Naive thymus-derived CD4-positive, alpha-beta T cell (primary cell): ENCODE results near the gene MAP3K19. TPM values are rescaled to one million over a fixed set of nuclear protein-coding genes. Genes with fewer than 3 reads are reported as not detected.

ENCODE experiments used
- ATAC-seq: fragments of 150-1000 bp; cut with Tn5 transposase; 2 replicates; pipeline ENCODE4 v1.10.0; 2021; ENCODE audit warnings: mild to moderate bottlenecking, moderate library complexity
- CTCF ChIA-PET: fragments of 350-600 bp; sonication (Branson Sonifier 250); formaldehyde crosslinking; loops from one replicate; lab custom pipeline; 2021; ENCODE audit warnings: antibody characterized with exemption; lab: Charles Lee
- POLR2A ChIA-PET: fragments of 350-600 bp; sonication (Branson Sonifier 250); formaldehyde crosslinking; loops from one replicate; lab custom pipeline; 2021; ENCODE audit warnings: antibody characterized with exemption, inconsistent platforms; lab: Charles Lee
- DNase-seq, 9 donors: peaks; one replicate each; pipeline versions ENCODE4 v3.0.0 to v3.0.0-alpha.2; 2020 to 2022; ENCODE audit warnings: mixed read lengths in 1 of 9
- H3K27ac ChIP-seq: one replicate; pipeline ENCODE4 v1.7.0; 2013; ENCODE audit warnings: mild to moderate bottlenecking, low read depth, low read length, moderate library complexity
- H3K27me3 ChIP-seq, 2 donors: one replicate each; pipeline ENCODE4 v1.7.0; 2013; ENCODE audit warnings: low read length in 2 of 2, mild to moderate bottlenecking in 2 of 2, moderate library complexity in 2 of 2; ENCODE audit not compliant: control insufficient read depth in 2 of 2, insufficient read depth in 2 of 2
- H3K36me3 ChIP-seq, 3 experiments: 1 replicate in 2 of 3; 2 replicates in 1 of 3; pipeline ENCODE4 v1.7.0; 2013; ENCODE audit warnings: low read length in 3 of 3, mild to moderate bottlenecking in 3 of 3, moderate library complexity in 1 of 3; ENCODE audit not compliant: insufficient read depth in 3 of 3, control insufficient read depth in 2 of 3
- H3K4me1 ChIP-seq, 2 donors: one replicate each; pipeline ENCODE4 v1.7.0; 2013; ENCODE audit warnings: low read length in 2 of 2, mild to moderate bottlenecking in 2 of 2, moderate library complexity in 1 of 2; ENCODE audit not compliant: control insufficient read depth in 2 of 2, insufficient read depth in 2 of 2
- H3K4me3 ChIP-seq: 2 replicates; pipeline ENCODE4 v1.7.0; 2013; ENCODE audit warnings: mild to moderate bottlenecking, low read length
- H3K9me3 ChIP-seq, 3 experiments: 1 replicate in 2 of 3; 2 replicates in 1 of 3; pipeline ENCODE4 v1.7.0; 2013; ENCODE audit warnings: low read length in 3 of 3; ENCODE audit not compliant: control insufficient read depth in 2 of 3
- H3K27ac Mint-ChIP-seq, 9 donors: one replicate each; pipeline ENCODE4 v1.8.0; 2020 to 2022; ENCODE audit warnings: mixed read lengths in 9 of 9, mild to moderate bottlenecking in 8 of 9, moderate library complexity in 5 of 9, inconsistent platforms in 2 of 9
- H3K27me3 Mint-ChIP-seq, 5 donors: one replicate each; pipeline ENCODE4 v1.8.0; 2021 to 2022; ENCODE audit warnings: mixed read lengths in 5 of 5, mild to moderate bottlenecking in 1 of 5
- H3K36me3 Mint-ChIP-seq, 5 donors: one replicate each; pipeline ENCODE4 v1.8.0; 2020 to 2022; ENCODE audit warnings: mixed read lengths in 5 of 5, mild to moderate bottlenecking in 3 of 5, inconsistent platforms in 1 of 5
- H3K4me1 Mint-ChIP-seq, 7 donors: one replicate each; pipeline ENCODE4 v1.8.0; 2020 to 2022; ENCODE audit warnings: mixed read lengths in 7 of 7, mild to moderate bottlenecking in 3 of 7, inconsistent platforms in 1 of 7
- H3K4me3 Mint-ChIP-seq, 10 donors: one replicate each; pipeline ENCODE4 v1.8.0; 2020 to 2022; ENCODE audit warnings: mild to moderate bottlenecking in 10 of 10, mixed read lengths in 10 of 10, moderate library complexity in 6 of 10, inconsistent platforms in 2 of 10
- H3K9me3 Mint-ChIP-seq, 11 donors: one replicate each; pipeline ENCODE4 v1.8.0; 2020 to 2022; ENCODE audit warnings: mixed read lengths in 11 of 11, mild to moderate bottlenecking in 4 of 11, inconsistent platforms in 1 of 11, moderate library complexity in 1 of 11
- intact Hi-C, 2 donors: fragments of 100-400 bp; cut with micrococcal nuclease; formaldehyde crosslinking; loops; one replicate each; pipeline ENCODE4 v1.15.1; 2023
- polyA plus RNA-seq, 2 donors: library from polyadenylated mRNA; unstranded; fragments of 300-500 nt; fragmentation: Illumina TruSeq; gene quantifications; one replicate each; pipeline ENCODE4 v1.2.3, GENCODE V29; 2021
- total RNA-seq, 6 experiments: library from RNA in 5 of 6; stranded (reverse) in 5 of 6; gene quantifications; 1 replicate in 5 of 6; 2 replicates in 1 of 6; pipeline ENCODE4 v1.2.3 and lab custom pipeline; 2021 to 2026

MAP3K19 gene
- total and polyA plus RNA-seq, 7 experiments from 2014 or later, result 0.64 TPM; not detected in 6

DNA sequence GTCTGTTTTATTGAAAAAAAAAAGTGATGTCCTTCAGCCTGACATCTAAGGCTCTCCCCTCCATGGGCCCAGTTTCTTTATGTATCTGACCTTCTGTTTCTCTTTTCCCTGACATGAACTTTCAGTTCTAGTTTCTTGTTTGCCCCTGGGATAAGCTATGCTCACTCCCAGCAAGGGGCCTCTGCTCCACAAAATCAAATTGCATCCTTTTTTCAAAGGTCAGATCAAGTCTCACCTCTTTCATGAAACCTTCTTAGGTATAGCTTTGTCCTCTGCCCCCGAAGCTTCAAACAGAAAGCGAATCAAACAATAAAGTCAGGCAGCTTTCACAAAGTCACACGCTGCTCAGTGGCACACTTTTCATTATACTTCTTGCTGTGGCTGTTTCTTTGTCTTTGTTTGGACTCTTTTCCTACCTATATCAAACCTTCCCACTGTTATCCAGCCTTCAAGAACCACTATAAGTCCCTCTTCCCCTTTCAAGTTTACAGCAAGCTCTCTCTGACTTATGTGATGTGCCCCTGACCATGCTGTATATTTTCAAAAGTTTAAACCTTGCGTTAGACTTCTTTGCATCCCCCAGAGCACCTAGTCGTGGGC is 23.3 kb downstream of the MAP3K19 start:
- Mint-ChIP-seq H3K27me3 (peaks cover 0 to 7% (median 6%) of the 10 kb centered on the region in 5 donors), H3K4me3 (peak overlapping the region in 1 of 10 donors; percentile 12), H3K4me1 (peaks cover 0 to 12% (median 5%) of the 10 kb centered on the region in 7 donors), H3K27ac (peak overlapping the region in 1 of 9 donors; percentile 0), H3K36me3 (peaks cover 0 to 12% (median 3%) of the 10 kb centered on the region in 5 donors), H3K9me3 (peaks cover 0 to 10% (median 0%) of the 10 kb centered on the region in 11 donors)
- ChIA-PET POLR2A (no interaction called here), CTCF (interaction anchor here (0.7 kb wide), 1 partner anchor 12 kb away, joined by 6 read pairs; no protein-coding TSS in a partner anchor)
- Histone ChIP-seq H3K27ac (no peak overlapping the region), H3K36me3 (no peaks in the 10 kb centered on the region), H3K4me3 (no peak overlapping the region), H3K4me1 (no peaks in the 10 kb centered on the region), H3K9me3 (no peaks in the 10 kb centered on the region), H3K27me3 (no peaks in the 10 kb centered on the region)
- DNase-seq, result no peak
- intact Hi-C loops, result no loop called here
- no peak for ATAC-seq

DNA sequence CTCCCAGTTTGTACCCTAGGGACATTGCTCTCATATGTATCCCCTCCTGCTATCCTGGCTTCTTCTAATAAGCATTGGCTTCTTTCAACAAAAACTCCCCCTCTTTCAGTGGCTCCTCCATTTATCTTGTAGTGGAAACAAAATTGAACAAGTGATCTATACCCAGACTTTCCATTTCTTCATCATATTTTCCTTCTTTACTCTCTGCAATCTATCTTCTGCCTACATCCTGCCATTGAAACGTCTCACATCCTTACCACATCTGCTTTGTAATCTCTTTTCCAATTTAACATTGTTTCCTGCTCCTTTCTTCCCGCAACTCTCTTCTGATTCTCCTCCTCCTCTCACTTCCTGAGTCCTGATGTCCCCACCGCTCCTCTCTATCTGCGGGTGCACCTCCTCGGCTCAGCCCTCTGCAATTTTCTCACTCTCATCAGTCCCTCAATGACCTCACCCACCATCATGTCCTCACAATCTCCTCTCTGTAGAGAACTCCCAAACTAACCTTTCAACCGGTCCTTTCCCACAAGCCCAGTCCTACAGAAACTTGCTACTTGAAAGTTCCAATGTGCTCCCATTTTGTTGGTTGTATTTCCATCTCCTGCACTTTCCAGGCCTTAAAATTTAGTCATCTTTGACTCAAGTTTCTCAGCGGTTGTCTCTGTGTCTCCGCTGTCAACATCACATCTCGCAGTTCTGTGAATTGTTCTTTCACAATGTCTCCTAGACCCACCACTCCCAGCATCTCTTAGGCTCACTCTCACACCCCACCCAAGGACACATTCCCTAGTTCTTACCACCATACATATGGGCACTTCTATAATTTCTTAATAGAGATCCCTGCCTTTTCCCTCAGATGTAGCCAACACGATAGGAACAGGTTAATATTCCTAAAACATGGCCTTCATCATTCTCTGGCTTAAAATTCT is 24.0 kb downstream of the MAP3K19 start:
- Histone ChIP-seq H3K36me3 (no peaks in the 10 kb centered on the region), H3K9me3 (no peaks in the 10 kb centered on the region), H3K4me3 (no peak overlapping the region), H3K4me1 (no peaks in the 10 kb centered on the region), H3K27me3 (no peaks in the 10 kb centered on the region), H3K27ac (no peak overlapping the region)
- ChIA-PET CTCF (interaction anchor here (0.7 kb wide), 1 partner anchor 11 kb away, joined by 6 read pairs; no protein-coding TSS in a partner anchor), POLR2A (no interaction called here)
- peaks cover 0 to 7% (median 4%) of the 10 kb centered on the region in 5 donors for H3K27me3 Mint-ChIP-seq
- H3K27ac Mint-ChIP-seq, result no peak overlapping the region
- H3K4me1 Mint-ChIP-seq, result peaks cover 0 to 12% (median 5%) of the 10 kb centered on the region in 7 donors
- ATAC-seq, result no peak
- peaks cover 0 to 12% (median 3%) of the 10 kb centered on the region in 5 donors for H3K36me3 Mint-ChIP-seq
- DNase-seq, result no peak
- H3K9me3 Mint-ChIP-seq, result peaks cover 0 to 10% (median 0%) of the 10 kb centered on the region in 11 donors
- intact Hi-C loops, result no loop called here
- no peak overlapping the region for H3K4me3 Mint-ChIP-seq

DNA sequence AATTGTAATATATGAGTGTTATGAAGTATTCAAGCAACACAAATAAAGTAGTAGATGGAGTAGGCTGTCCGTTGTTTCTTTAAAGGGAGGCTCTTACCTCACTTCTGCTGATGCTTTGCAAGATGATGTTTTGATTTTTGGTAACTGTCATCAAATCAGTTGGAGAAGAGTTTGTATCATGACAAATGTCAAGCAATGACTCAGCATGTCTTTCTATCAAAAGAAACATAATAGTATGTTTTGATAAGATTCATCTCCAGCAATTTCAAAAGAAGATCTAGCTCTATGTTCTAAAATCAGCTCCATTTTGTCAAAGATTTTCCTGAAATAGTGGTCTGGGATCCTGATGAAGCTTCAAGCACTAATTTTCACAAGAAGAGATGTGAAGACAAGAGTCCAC is 25.6 kb downstream of the MAP3K19 start:
- DNase-seq, result no peak
- Mint-ChIP-seq H3K27ac (no peak overlapping the region), H3K4me1 (peaks cover 0 to 12% (median 5%) of the 10 kb centered on the region in 7 donors), H3K9me3 (peaks cover 0 to 10% (median 2%) of the 10 kb centered on the region in 11 donors), H3K4me3 (no peak overlapping the region), H3K27me3 (peaks cover 0 to 2% (median 0%) of the 10 kb centered on the region in 5 donors), H3K36me3 (peaks cover 0 to 12% (median 3%) of the 10 kb centered on the region in 5 donors)
- ATAC-seq, result no peak
- CTCF ChIA-PET, result no interaction called here
- no peaks in the 10 kb centered on the region for H3K27me3 ChIP-seq
- no peaks in the 10 kb centered on the region for H3K4me1 ChIP-seq
- no peak overlapping the region for H3K4me3 ChIP-seq
- POLR2A ChIA-PET, result no interaction called here
- H3K9me3 ChIP-seq, result no peaks in the 10 kb centered on the region
- no peaks in the 10 kb centered on the region for H3K36me3 ChIP-seq
- no peak overlapping the region for H3K27ac ChIP-seq
- intact Hi-C loops, result no loop called here

DNA sequence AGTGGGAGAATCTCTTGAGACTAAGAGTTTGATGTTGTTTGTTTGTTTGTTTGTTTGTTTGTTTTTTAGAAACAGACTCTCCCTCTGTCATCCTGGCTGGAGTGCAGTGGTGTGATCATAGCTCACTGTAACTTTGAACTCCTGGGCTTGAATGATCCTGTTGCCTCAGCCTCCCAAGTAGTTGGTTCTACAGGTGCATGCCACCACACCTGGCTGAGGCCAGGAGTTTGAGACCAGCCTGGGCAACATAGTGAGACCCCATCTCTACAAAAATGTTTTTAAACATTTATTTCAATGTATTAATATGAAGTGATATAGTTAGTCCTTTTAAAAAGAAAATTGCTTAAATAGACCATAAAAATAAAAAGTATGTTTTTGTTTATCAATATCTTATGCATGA is 35.6 kb downstream of the MAP3K19 start:
- no peak for ATAC-seq
- H3K9me3 Mint-ChIP-seq, result peaks cover 0 to 11% (median 0%) of the 10 kb centered on the region in 11 donors
- H3K27me3 ChIP-seq, result no peaks in the 10 kb centered on the region
- H3K4me3 ChIP-seq, result no peak overlapping the region
- peaks cover 0 to 5% (median 0%) of the 10 kb centered on the region in 5 donors for H3K36me3 Mint-ChIP-seq
- no peak overlapping the region for H3K27ac Mint-ChIP-seq
- no peak overlapping the region for H3K27ac ChIP-seq
- peaks cover 0 to 10% (median 0%) of the 10 kb centered on the region in 5 donors for H3K27me3 Mint-ChIP-seq
- H3K36me3 ChIP-seq, result no peaks in the 10 kb centered on the region
- no peak overlapping the region for H3K4me3 Mint-ChIP-seq
- DNase-seq, result no peak
- no peaks in the 10 kb centered on the region for H3K9me3 ChIP-seq
- no peaks in the 10 kb centered on the region for H3K4me1 ChIP-seq
- ChIA-PET CTCF (interaction anchor here (0.6 kb wide), 1 partner anchor 12 kb away, joined by 6 read pairs; no protein-coding TSS in a partner anchor), POLR2A (no interaction called here)
- peaks cover 0 to 4% (median 0%) of the 10 kb centered on the region in 7 donors for H3K4me1 Mint-ChIP-seq
- intact Hi-C loops, result no loop called here

DNA sequence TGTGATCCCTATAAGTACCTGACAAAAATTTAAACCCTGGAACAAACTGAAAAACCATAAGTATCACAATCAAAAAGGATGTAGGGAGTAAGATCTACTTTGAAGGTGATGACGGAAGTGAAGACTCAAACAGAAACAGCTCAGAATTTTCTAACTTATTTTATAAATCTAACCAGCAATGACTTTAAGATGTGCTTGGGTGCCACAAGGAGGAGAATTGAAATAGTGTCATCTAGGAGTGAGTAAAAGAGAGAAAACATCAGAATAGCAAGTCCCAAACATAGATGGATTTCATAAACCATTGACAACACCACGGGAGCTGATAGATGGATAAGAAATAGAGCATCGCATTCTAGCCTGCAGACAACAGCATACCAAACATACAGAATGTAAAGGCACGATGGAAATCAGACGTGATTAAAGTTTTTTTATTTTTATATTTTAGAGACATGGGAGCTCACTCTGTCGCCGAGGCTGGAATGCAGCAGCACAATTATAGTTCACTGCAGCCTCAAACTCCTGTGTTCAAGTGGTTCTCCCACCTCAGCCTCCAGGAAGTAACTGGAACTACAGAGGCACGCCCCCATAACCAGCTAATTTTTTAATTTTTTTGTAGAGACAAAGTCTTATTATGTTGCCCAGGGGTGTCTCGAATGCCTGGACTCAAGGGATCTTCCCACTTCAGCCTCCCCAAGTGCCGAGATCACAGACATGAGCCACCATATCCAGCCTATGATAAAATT is 36.9 kb downstream of the MAP3K19 start:
- no peaks in the 10 kb centered on the region for H3K36me3 ChIP-seq
- DNase-seq, result no peak
- ATAC-seq, result no peak
- no peaks in the 10 kb centered on the region for H3K4me1 ChIP-seq
- ChIA-PET CTCF (interaction anchor here (0.9 kb wide), 1 partner anchor 9 kb away, joined by 3 read pairs; no protein-coding TSS in a partner anchor), POLR2A (no interaction called here)
- H3K27ac ChIP-seq, result no peak overlapping the region
- H3K4me1 Mint-ChIP-seq, result peaks cover 0 to 4% (median 0%) of the 10 kb centered on the region in 7 donors
- H3K9me3 Mint-ChIP-seq, result no peaks in the 10 kb centered on the region
- H3K36me3 Mint-ChIP-seq, result no peaks in the 10 kb centered on the region
- no peak overlapping the region for H3K4me3 Mint-ChIP-seq
- H3K9me3 ChIP-seq, result no peaks in the 10 kb centered on the region
- H3K27me3 ChIP-seq, result no peaks in the 10 kb centered on the region
- intact Hi-C loops, result no loop called here
- H3K27me3 Mint-ChIP-seq, result peaks cover 0 to 15% (median 6%) of the 10 kb centered on the region in 5 donors
- no peak overlapping the region for H3K27ac Mint-ChIP-seq
- H3K4me3 ChIP-seq, result no peak overlapping the region

DNA sequence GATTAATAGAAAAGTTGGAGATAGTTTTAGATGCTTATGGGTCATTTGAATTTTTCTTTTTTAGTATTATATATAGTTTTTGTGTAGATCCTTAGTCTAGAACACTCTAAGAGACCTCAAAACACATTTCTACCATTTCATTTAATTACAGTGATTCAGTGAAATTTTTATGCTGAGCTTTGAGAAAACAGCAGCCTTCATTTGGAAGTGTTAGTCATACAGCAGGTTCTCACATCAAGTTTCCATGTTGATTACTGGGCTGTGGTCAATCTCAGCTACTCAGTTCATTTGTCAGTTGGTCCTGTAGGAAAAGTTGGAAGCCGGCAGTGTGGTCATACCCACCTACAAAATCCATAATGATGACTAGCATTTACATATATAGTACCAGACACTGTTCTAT is 37.9 kb downstream of the MAP3K19 start:
- no peak overlapping the region for H3K4me3 Mint-ChIP-seq
- ChIA-PET CTCF (interaction anchor here (0.6 kb wide), 1 partner anchor 848 kb away, joined by 3 read pairs; no protein-coding TSS in a partner anchor), POLR2A (no interaction called here)
- H3K27me3 Mint-ChIP-seq, result peaks cover 5 to 22% (median 11%) of the 10 kb centered on the region in 5 donors
- no peak overlapping the region for H3K27ac Mint-ChIP-seq
- H3K4me1 Mint-ChIP-seq, result peaks cover 0 to 9% (median 2%) of the 10 kb centered on the region in 7 donors
- no peak overlapping the region for H3K27ac ChIP-seq
- no peaks in the 10 kb centered on the region for H3K9me3 ChIP-seq
- H3K27me3 ChIP-seq, result no peaks in the 10 kb centered on the region
- ATAC-seq, result no peak
- H3K9me3 Mint-ChIP-seq, result no peaks in the 10 kb centered on the region
- H3K36me3 Mint-ChIP-seq, result no peaks in the 10 kb centered on the region
- no peaks in the 10 kb centered on the region for H3K4me1 ChIP-seq
- H3K36me3 ChIP-seq, result no peaks in the 10 kb centered on the region
- DNase-seq, result no peak
- intact Hi-C loops, result loop anchor here in 1 of 2 donors (10.0 kb wide), 1 partner anchor 105 kb away; no protein-coding TSS in a partner anchor
- H3K4me3 ChIP-seq, result no peak overlapping the region
